Endometrial microvascular endothelial cells (primary cell): ENCODE data around the gene MICU2. TPM values are rescaled to one million over a fixed set of nuclear protein-coding genes. Genes with fewer than 3 reads are reported as not detected.

Experiments used
- in situ Hi-C: cut with HindIII; loops from 2 replicates; pipeline ENCODE4 v1.10.0; 2017; ENCODE audit warnings: low sequenced_read_pairs, low pct_unique_long_range_greater_than_20kb; ENCODE audit errors: inconsistent ontology term
- total RNA-seq: library from RNA; depleted of rRNA; stranded (reverse); fragments of >200 nt; gene quantifications from one replicate; pipeline ENCODE4 v1.2.3, GENCODE V29; 2015; ENCODE audit errors: inconsistent ontology term

MICU2 gene
- 47.9 TPM for total RNA-seq

GRCh38 chr13:21603531-21604448 is at the start of gene MICU2:
TSS of gene MICU2 (minus strand) at chr13:21604170. CDS start at chr13:21604148, 22 bp downstream.
- in situ Hi-C loops: no loop called here

GRCh38 chr13:21641629-21642028 is 37.7 kb upstream of the MICU2 start:
- in situ Hi-C loops: no loop called here

GRCh38 chr13:21639561-21639960 is 35.6 kb upstream of the MICU2 start:
- in situ Hi-C loops: no loop called here

GRCh38 chr13:21638319-21639282 is 34.6 kb upstream of the MICU2 start:
- in situ Hi-C loops: no loop called here

GRCh38 chr13:21637296-21637695 is 33.3 kb upstream of the MICU2 start:
- in situ Hi-C loops: no loop called here

GRCh38 chr13:21636656-21637055 is 32.7 kb upstream of the MICU2 start:
- in situ Hi-C loops: no loop called here

GRCh38 chr13:21632196-21632595 is 28.2 kb upstream of the MICU2 start:
- in situ Hi-C loops: no loop called here

- in situ Hi-C loops: no loop called here
Observed at GRCh38 chr13:21625366-21625765, 21.4 kb upstream of the MICU2 start.

- in situ Hi-C loops: no loop called here
Observed at GRCh38 chr13:21620861-21621260, 16.9 kb upstream of the MICU2 start.

- in situ Hi-C loops: no loop called here
Observed at GRCh38 chr13:21619633-21620220, 15.8 kb upstream of the MICU2 start.

- in situ Hi-C loops: no loop called here
Observed at GRCh38 chr13:21616880-21617279, 12.9 kb upstream of the MICU2 start.

GRCh38 chr13:21616205-21616866 is 12.4 kb upstream of the MICU2 start:
- in situ Hi-C loops: no loop called here

GRCh38 chr13:21615427-21615826 is 11.5 kb upstream of the MICU2 start:
- in situ Hi-C loops: no loop called here

- in situ Hi-C loops: no loop called here
Observed at GRCh38 chr13:21613791-21614190, 9.8 kb upstream of the MICU2 start.

GRCh38 chr13:21611385-21611784 is 7.4 kb upstream of the MICU2 start:
- in situ Hi-C loops: no loop called here

GRCh38 chr13:21610687-21611086 is 6.7 kb upstream of the MICU2 start:
- in situ Hi-C loops: no loop called here

GRCh38 chr13:21608961-21609360 is 5.0 kb upstream of the MICU2 start:
- in situ Hi-C loops: no loop called here

- in situ Hi-C loops: no loop called here
Observed at GRCh38 chr13:21606796-21607195, 2.8 kb upstream of the MICU2 start.

GRCh38 chr13:21606251-21606650 is 2.3 kb upstream of the MICU2 start:
- in situ Hi-C loops: no loop called here
